Liver (tissue), 9 donors: ENCODE results near the gene FRMPD1. TPM values are rescaled to one million over a fixed set of nuclear protein-coding genes. Genes with fewer than 3 reads are reported as not detected.

ENCODE experiments used
- DNase-seq: peaks from one replicate; pipeline ENCODE4 v3.0.0-alpha.2; 2017; ENCODE audit warnings: low spot score
- H3K27ac ChIP-seq, 2 donors: one replicate each; pipeline ENCODE4 v1.7.0; 2013; ENCODE audit warnings: inconsistent platforms in 2 of 2, low read length in 2 of 2, control low read depth in 1 of 2, low read depth in 1 of 2, mild to moderate bottlenecking in 1 of 2
- H3K27me3 ChIP-seq, 4 donors: one replicate each; pipeline versions ENCODE4 v1.6.1 to v1.7.0; 2013; ENCODE audit warnings: low read length in 3 of 4, inconsistent platforms in 1 of 4, mild to moderate bottlenecking in 1 of 4, moderate library complexity in 1 of 4; ENCODE audit not compliant: control insufficient read depth in 4 of 4, insufficient read depth in 4 of 4
- H3K36me3 ChIP-seq, 4 donors: one replicate each; pipeline versions ENCODE4 v1.6.1 to v1.7.0; 2013; ENCODE audit warnings: low read length in 3 of 4, mild to moderate bottlenecking in 3 of 4, low read depth in 1 of 4, moderate library complexity in 1 of 4; ENCODE audit not compliant: control insufficient read depth in 4 of 4, insufficient read depth in 3 of 4
- H3K4me1 ChIP-seq, 4 donors: one replicate each; pipeline versions ENCODE4 v1.6.1 to v1.7.0; 2013; ENCODE audit warnings: low read length in 3 of 4, mild to moderate bottlenecking in 3 of 4, moderate library complexity in 1 of 4; ENCODE audit not compliant: control insufficient read depth in 4 of 4, insufficient read depth in 4 of 4
- H3K4me3 ChIP-seq, 3 donors: one replicate each; pipeline versions ENCODE4 v1.6.1 to v1.7.0; 2013; ENCODE audit warnings: low read length in 3 of 3, control low read depth in 1 of 3, low read depth in 1 of 3, mild to moderate bottlenecking in 1 of 3
- H3K9ac ChIP-seq, 2 donors: one replicate each; pipeline ENCODE4 v1.7.0; 2013; ENCODE audit warnings: low read length in 2 of 2, mild to moderate bottlenecking in 2 of 2, moderate library complexity in 2 of 2, control low read depth in 1 of 2, low read depth in 1 of 2
- H3K9me3 ChIP-seq, 4 donors: one replicate each; pipeline versions ENCODE4 v1.6.1 to v1.7.0; 2013; ENCODE audit warnings: low read length in 3 of 4; ENCODE audit not compliant: control insufficient read depth in 4 of 4
- EGR1 ChIP-seq, 2 donors: IDR thresholded peaks; 2 replicates each; pipeline ENCODE4 v1.6.1; 2016 to 2018; ENCODE audit warnings: antibody characterized with exemption in 2 of 2, low read depth in 2 of 2
- FOXA1 ChIP-seq: IDR thresholded peaks from 2 replicates; pipeline ENCODE4 v1.6.1; 2016; ENCODE audit warnings: antibody characterized with exemption
- FOXA2 ChIP-seq: IDR thresholded peaks from 2 replicates; pipeline ENCODE4 v1.6.1; 2016; ENCODE audit warnings: antibody characterized with exemption
- GABPA ChIP-seq, 2 donors: IDR thresholded peaks in 1 of 2; conservative IDR thresholded peaks in 1 of 2; 2 replicates each; pipeline ENCODE4 v1.6.1; 2016; ENCODE audit warnings: antibody characterized with exemption in 2 of 2, mild to moderate bottlenecking in 1 of 2, moderate library complexity in 1 of 2
- HNF4A ChIP-seq, 2 donors: conservative IDR thresholded peaks; 2 replicates each; pipeline ENCODE4 v1.6.1; 2016; ENCODE audit warnings: antibody characterized with exemption in 2 of 2, mild to moderate bottlenecking in 2 of 2
- HNF4G ChIP-seq: IDR thresholded peaks from 2 replicates; pipeline ENCODE4 v1.6.1; 2016; ENCODE audit warnings: antibody characterized with exemption
- JUND ChIP-seq, 2 donors: IDR thresholded peaks; 2 replicates each; pipeline ENCODE4 v1.6.1; 2016; ENCODE audit warnings: antibody characterized with exemption in 2 of 2
- NR2F2 ChIP-seq: IDR thresholded peaks from 2 replicates; pipeline ENCODE4 v1.6.1; 2016; ENCODE audit warnings: antibody characterized with exemption
- RAD21 ChIP-seq, 2 donors: IDR thresholded peaks; 2 replicates each; pipeline ENCODE4 v1.6.1; 2016; ENCODE audit warnings: antibody characterized with exemption in 2 of 2, mild to moderate bottlenecking in 2 of 2
- RXRA ChIP-seq, 2 donors: IDR thresholded peaks; 2 replicates each; pipeline ENCODE4 v1.6.1; 2017 to 2018; ENCODE audit warnings: antibody characterized with exemption in 2 of 2, mild to moderate bottlenecking in 1 of 2
- SP1 ChIP-seq: IDR thresholded peaks from 2 replicates; pipeline ENCODE4 v1.6.1; 2018; ENCODE audit warnings: antibody characterized with exemption, mild to moderate bottlenecking
- TAF1 ChIP-seq: conservative IDR thresholded peaks from 2 replicates; pipeline ENCODE4 v1.6.1; 2016; ENCODE audit warnings: antibody characterized with exemption, mild to moderate bottlenecking
- YY1 ChIP-seq: IDR thresholded peaks from 2 replicates; pipeline ENCODE4 v1.6.1; 2016; ENCODE audit warnings: antibody characterized with exemption, mild to moderate bottlenecking
- WGBS: extraction: QIAGEN DNeasy Blood & Tissue Kit; methylation state at CpG from one replicate; pipeline ENCODE4 v1.1.7; 2013; 5-methylcytosine and 5-hydroxymethylcytosine counted together
- polyA plus RNA-seq, 2 donors: library from polyadenylated mRNA; stranded (reverse) in 1 of 2; unstranded in 1 of 2; fragments of 200-250 nt in 1 of 2; fragments of >200 nt in 1 of 2; fragmentation: Nextera tagmentation in 1 of 2; extraction: Ambion mirVana in 1 of 2; gene quantifications; one replicate each; pipeline versions ENCODE4 v1.2.1 to v1.2.3, GENCODE V29; 2013 to 2015
- total RNA-seq, 2 donors: library from RNA; depleted of rRNA; stranded (reverse); fragments of >200 nt; gene quantifications; one replicate each; pipeline ENCODE4 v1.2.3, GENCODE V29; 2014
- TF ChIP-seq, protein P1 (sequence below): IDR thresholded peaks from 2 replicates; pipeline ENCODE4 v1.6.1; 2016; ENCODE audit warnings: antibody characterized with exemption
- TF ChIP-seq, protein P2 (sequence below): IDR thresholded peaks from 2 replicates; pipeline ENCODE4 v1.6.1; 2016; ENCODE audit warnings: antibody characterized with exemption, mild to moderate bottlenecking
- TF ChIP-seq, protein P3 (sequence below): IDR thresholded peaks from 2 replicates; pipeline ENCODE4 v1.6.1; 2016; ENCODE audit warnings: antibody characterized with exemption
- TF ChIP-seq, protein P4 (sequence below): fragments of 150-350 bp; IDR thresholded peaks from 2 replicates; pipeline ENCODE4 v1.5.1; 2017; ENCODE audit warnings: improper control_type of control experiment, low read depth, low read length; ENCODE audit not compliant: missing input control
- TF ChIP-seq, protein P5 (sequence below): IDR thresholded peaks from 2 replicates; pipeline ENCODE4 v1.6.1; 2016; ENCODE audit warnings: antibody characterized with exemption
- donor health status: healthy.
- donor health status: healthy.
- donor health status: healthy.
- donor health status: healthy.
- donor health status: healthy.

Gene FRMPD1
- total and polyA plus RNA-seq, 4 donors = 0.06 to 1.8 (median 0.17) TPM

DNA sequence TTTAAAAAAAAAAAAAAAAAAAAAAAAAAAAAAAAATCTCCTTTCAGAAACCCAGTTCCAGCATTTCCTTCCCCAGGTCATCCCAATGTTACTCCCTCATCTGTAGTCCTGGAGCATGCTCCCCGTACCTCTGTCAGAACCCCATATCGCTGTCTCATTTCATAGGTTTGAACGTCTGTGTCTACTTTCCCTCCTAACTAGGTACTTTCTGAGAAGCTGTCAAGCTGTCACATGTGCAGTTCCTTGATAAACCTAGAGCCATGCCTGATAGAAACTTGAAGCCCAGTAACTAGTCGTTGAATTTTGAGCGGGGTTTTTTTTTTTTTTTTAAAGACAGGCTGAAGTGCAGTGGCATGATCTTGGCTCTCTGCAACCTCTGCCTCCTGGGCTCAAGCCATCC lies 118.6 kb downstream of the FRMPD1 start:
- Histone ChIP-seq H3K27ac (no peak overlapping the region), H3K9me3 (no peaks in the 10 kb centered on the region), H3K4me3 (no peak overlapping the region), H3K27me3 (no peaks in the 10 kb centered on the region), H3K4me1 (no peaks in the 10 kb centered on the region), H3K9ac (no peak overlapping the region), H3K36me3 (peaks cover 1 to 22% (median 7%) of the 10 kb centered on the region in 4 donors)
- TF ChIP-seq HNF4A (conservative IDR thresholded peaks at IDR 0.05) = no peak
- no peak for TF ChIP-seq FOXA1
- TF ChIP-seq FOXA2 = no peak
- no peak for TF ChIP-seq JUND (IDR thresholded peaks at IDR 0.05)
- TF ChIP-seq, protein P1, sequence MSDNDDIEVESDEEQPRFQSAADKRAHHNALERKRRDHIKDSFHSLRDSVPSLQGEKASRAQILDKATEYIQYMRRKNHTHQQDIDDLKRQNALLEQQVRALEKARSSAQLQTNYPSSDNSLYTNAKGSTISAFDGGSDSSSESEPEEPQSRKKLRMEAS = no peak
- TF ChIP-seq GABPA (IDR thresholded peaks at IDR 0.05 in 1 of 2, conservative IDR thresholded peaks at IDR 0.05 in 1 of 2) = no peak
- TF ChIP-seq, protein P2, sequence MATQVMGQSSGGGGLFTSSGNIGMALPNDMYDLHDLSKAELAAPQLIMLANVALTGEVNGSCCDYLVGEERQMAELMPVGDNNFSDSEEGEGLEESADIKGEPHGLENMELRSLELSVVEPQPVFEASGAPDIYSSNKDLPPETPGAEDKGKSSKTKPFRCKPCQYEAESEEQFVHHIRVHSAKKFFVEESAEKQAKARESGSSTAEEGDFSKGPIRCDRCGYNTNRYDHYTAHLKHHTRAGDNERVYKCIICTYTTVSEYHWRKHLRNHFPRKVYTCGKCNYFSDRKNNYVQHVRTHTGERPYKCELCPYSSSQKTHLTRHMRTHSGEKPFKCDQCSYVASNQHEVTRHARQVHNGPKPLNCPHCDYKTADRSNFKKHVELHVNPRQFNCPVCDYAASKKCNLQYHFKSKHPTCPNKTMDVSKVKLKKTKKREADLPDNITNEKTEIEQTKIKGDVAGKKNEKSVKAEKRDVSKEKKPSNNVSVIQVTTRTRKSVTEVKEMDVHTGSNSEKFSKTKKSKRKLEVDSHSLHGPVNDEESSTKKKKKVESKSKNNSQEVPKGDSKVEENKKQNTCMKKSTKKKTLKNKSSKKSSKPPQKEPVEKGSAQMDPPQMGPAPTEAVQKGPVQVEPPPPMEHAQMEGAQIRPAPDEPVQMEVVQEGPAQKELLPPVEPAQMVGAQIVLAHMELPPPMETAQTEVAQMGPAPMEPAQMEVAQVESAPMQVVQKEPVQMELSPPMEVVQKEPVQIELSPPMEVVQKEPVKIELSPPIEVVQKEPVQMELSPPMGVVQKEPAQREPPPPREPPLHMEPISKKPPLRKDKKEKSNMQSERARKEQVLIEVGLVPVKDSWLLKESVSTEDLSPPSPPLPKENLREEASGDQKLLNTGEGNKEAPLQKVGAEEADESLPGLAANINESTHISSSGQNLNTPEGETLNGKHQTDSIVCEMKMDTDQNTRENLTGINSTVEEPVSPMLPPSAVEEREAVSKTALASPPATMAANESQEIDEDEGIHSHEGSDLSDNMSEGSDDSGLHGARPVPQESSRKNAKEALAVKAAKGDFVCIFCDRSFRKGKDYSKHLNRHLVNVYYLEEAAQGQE = no peak
- TF ChIP-seq YY1 = no peak
- WGBS = 97% methylated on average over 5 of the region's 5 CpGs
- no peak for DNase-seq

DNA sequence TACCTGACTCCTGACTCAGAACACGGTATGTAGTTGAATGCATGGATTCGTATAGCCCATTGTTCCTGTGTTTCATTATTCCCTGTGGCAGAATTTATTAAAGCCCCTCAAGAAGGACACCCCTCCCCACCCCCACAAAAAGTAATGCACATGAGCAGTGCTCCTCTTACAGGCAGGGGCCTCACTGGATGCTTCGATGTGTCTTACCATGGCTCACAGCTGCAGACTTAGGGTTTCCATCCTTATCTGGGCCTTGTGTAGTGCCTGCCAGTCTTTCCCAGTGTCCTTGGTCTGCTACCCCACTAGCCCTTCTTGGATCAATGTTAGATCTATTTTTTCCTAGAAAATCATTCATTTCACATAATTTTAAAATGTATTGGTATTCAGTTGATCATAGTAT lies 119.2 kb downstream of the FRMPD1 start:
- Histone ChIP-seq H3K27ac (no peak overlapping the region), H3K36me3 (peaks cover 0 to 22% (median 8%) of the 10 kb centered on the region in 4 donors), H3K27me3 (no peaks in the 10 kb centered on the region), H3K9ac (no peak overlapping the region), H3K4me3 (no peak overlapping the region), H3K9me3 (no peaks in the 10 kb centered on the region), H3K4me1 (no peaks in the 10 kb centered on the region)
- WGBS = 97% methylated on average over 3 of the region's 3 CpGs
- TF ChIP-seq TAF1 = no peak
- TF ChIP-seq, protein P3, sequence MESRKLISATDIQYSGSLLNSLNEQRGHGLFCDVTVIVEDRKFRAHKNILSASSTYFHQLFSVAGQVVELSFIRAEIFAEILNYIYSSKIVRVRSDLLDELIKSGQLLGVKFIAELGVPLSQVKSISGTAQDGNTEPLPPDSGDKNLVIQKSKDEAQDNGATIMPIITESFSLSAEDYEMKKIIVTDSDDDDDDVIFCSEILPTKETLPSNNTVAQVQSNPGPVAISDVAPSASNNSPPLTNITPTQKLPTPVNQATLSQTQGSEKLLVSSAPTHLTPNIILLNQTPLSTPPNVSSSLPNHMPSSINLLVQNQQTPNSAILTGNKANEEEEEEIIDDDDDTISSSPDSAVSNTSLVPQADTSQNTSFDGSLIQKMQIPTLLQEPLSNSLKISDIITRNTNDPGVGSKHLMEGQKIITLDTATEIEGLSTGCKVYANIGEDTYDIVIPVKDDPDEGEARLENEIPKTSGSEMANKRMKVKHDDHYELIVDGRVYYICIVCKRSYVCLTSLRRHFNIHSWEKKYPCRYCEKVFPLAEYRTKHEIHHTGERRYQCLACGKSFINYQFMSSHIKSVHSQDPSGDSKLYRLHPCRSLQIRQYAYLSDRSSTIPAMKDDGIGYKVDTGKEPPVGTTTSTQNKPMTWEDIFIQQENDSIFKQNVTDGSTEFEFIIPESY = no peak
- no peak for TF ChIP-seq EGR1 (IDR thresholded peaks at IDR 0.05; ENCODE audit: low read depth in 2 of 2)
- no peak for TF ChIP-seq SP1
- no peak for TF ChIP-seq FOXA2
- TF ChIP-seq, protein P4, sequence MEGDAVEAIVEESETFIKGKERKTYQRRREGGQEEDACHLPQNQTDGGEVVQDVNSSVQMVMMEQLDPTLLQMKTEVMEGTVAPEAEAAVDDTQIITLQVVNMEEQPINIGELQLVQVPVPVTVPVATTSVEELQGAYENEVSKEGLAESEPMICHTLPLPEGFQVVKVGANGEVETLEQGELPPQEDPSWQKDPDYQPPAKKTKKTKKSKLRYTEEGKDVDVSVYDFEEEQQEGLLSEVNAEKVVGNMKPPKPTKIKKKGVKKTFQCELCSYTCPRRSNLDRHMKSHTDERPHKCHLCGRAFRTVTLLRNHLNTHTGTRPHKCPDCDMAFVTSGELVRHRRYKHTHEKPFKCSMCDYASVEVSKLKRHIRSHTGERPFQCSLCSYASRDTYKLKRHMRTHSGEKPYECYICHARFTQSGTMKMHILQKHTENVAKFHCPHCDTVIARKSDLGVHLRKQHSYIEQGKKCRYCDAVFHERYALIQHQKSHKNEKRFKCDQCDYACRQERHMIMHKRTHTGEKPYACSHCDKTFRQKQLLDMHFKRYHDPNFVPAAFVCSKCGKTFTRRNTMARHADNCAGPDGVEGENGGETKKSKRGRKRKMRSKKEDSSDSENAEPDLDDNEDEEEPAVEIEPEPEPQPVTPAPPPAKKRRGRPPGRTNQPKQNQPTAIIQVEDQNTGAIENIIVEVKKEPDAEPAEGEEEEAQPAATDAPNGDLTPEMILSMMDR = no peak
- TF ChIP-seq RXRA (IDR thresholded peaks at IDR 0.05) = no peak
- TF ChIP-seq HNF4G = no peak
- no peak for TF ChIP-seq GABPA (IDR thresholded peaks at IDR 0.05 in 1 of 2, conservative IDR thresholded peaks at IDR 0.05 in 1 of 2)
- no peak for TF ChIP-seq NR2F2
- TF ChIP-seq YY1 = no peak
- TF ChIP-seq, protein P1 = no peak
- no peak for TF ChIP-seq RAD21 (IDR thresholded peaks at IDR 0.05)
- TF ChIP-seq HNF4A (conservative IDR thresholded peaks at IDR 0.05) = no peak
- TF ChIP-seq, protein P5, sequence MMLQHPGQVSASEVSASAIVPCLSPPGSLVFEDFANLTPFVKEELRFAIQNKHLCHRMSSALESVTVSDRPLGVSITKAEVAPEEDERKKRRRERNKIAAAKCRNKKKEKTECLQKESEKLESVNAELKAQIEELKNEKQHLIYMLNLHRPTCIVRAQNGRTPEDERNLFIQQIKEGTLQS = no peak
- TF ChIP-seq FOXA1 = no peak
- DNase-seq = no peak
